GM12873 (cell line): ENCODE results near the gene SKOR1.

Experiments
- TF ChIP-seq, protein P1 (sequence below): IDR thresholded peaks from 2 replicates; pipeline ENCODE4 v1.5.1; 2012; ENCODE audit warnings: low read depth, mild to moderate bottlenecking, moderate library complexity, low read length, control low read depth; ENCODE audit not compliant: insufficient read depth; ENCODE audit errors: missing control alignments

Gene SKOR1

DNA sequence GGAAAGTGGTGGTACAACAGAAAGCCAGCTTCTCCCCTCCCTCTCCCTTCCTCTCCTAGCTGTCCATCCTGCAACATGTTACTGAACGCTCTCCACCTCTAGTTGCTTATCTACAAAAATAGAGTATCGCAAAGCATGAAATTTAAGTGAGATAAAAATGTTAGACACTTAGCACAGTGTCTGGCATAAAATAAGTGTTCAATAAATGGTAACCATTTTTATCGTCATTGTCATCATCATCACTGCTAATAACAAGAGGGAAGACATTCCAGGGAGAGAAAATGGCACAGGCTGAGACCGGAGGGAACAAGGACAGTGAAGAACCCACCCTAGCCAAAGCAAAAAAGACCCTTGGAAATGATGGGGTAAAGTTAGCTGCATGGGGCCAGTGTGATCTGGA is 38.7 kb upstream of the SKOR1 start:
- TF ChIP-seq, protein P1, sequence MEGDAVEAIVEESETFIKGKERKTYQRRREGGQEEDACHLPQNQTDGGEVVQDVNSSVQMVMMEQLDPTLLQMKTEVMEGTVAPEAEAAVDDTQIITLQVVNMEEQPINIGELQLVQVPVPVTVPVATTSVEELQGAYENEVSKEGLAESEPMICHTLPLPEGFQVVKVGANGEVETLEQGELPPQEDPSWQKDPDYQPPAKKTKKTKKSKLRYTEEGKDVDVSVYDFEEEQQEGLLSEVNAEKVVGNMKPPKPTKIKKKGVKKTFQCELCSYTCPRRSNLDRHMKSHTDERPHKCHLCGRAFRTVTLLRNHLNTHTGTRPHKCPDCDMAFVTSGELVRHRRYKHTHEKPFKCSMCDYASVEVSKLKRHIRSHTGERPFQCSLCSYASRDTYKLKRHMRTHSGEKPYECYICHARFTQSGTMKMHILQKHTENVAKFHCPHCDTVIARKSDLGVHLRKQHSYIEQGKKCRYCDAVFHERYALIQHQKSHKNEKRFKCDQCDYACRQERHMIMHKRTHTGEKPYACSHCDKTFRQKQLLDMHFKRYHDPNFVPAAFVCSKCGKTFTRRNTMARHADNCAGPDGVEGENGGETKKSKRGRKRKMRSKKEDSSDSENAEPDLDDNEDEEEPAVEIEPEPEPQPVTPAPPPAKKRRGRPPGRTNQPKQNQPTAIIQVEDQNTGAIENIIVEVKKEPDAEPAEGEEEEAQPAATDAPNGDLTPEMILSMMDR: no peak

DNA sequence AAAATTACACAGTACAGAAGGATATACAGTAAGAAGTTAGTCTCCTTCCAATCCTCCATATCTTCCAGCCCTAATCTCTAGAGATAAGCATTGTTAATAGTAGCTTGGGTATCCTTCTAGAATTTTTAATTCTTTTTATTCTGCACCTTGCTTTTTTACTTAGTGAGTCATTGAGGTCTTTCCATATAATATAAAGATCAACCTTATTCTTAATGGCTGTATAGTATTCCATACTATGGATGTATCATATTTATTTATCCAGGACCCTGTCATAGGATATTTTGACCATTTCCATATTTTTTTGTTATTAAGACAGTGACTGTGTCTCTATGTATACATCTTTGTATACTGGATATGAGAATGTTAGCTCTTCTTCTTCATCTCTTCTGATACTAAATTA is 36.3 kb upstream of the SKOR1 start:
- TF ChIP-seq, protein P1: no peak

DNA sequence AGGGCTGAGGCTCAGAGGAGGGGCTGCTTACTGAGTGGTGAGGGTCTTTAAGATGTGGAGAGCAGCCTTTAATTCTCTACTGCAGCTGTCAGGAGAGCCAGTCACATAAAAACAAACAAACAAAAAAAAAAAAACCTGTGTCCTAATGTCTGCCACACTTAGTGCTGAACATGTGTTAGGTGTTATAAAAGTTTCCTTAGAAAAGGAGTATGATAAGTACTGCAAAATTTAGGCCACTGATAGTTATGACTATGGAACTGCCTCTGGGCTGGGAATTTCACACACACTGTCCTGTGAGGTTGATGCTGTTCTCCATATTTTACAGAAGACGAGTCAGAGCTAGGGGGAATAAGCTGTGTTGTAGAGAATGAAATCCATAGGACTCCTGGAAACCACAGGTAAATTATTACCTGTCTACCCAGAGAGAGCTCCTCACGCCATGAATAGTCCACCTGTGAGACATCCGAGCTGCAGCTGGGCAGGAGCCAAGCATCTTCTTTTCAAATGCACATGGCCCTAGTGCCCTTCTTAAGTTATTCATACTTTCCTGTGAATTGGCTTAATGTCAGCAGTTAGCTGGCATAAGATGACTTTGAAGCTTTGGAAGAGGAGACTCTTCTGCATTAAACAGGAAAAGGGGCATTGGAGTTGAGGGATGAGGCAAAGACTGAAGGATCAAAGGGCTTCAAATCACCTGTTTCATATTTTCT is 34.5 kb upstream of the SKOR1 start:
- TF ChIP-seq, protein P1: no peak

DNA sequence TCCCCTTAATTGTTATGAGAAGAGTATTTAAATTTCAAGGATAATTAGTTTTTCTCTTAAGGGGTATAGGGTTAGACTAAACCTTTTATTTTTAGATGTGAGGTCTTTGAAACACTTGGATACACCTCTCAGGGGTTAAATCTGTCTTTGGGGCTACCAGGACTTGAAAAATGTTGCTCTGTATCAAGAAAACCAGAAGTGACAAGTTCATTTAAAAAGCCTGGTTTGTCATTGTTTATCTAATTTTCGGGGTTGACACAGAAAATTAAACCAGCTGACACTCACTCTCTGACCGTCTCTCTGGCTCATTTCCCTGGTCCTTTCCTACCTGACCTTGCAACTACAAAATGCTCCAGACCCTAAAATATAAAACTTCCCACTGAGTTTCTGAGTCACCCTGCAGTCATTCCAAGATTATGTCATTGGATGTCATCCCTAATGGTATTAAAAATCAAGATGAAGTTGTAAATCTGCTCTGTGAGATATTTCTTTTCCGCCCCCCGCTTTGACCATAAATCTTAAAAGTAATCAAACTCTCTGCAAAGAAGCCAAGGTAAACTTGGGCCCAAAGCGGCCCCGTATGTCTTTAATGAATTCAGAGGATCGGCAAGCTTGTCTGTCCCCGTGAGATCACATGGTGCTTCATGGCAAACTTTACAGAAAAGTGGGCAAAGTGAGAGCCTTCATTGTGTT is 32.9 kb upstream of the SKOR1 start:
- TF ChIP-seq, protein P1: no peak

DNA sequence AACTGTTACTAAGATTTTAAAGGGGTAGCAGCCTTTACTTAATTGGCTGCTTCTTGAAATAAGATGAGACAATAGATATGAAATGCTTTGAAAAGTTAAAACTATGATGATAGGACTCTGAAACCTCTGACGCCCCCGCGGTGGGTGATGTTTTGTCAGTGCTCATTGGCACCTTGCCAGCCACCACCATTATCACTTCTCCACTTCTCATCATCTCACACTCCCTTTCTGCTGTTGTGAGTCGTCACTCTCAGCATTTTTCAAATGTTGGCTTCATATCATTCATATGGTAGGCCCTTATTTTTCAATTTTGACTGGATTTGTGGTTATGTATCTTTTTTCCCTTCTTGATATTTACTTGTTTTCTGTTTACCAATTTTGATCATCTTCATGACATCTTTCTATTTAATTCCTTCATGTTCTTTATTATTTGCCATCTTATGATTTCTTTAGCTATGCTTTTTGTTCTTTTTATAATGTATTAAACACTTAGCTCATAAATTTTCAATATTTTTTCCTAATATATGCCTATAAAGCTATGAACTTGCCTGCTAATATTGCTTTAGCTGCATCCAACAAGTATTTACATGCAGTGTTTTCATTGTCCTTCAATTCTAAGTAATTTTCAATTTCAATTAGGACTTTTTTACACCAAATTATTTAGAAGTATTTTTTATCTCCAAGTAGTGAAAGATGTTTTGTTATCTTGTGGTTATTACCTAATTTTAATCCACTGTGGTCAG is 30.3 kb upstream of the SKOR1 start:
- TF ChIP-seq, protein P1: no peak

DNA sequence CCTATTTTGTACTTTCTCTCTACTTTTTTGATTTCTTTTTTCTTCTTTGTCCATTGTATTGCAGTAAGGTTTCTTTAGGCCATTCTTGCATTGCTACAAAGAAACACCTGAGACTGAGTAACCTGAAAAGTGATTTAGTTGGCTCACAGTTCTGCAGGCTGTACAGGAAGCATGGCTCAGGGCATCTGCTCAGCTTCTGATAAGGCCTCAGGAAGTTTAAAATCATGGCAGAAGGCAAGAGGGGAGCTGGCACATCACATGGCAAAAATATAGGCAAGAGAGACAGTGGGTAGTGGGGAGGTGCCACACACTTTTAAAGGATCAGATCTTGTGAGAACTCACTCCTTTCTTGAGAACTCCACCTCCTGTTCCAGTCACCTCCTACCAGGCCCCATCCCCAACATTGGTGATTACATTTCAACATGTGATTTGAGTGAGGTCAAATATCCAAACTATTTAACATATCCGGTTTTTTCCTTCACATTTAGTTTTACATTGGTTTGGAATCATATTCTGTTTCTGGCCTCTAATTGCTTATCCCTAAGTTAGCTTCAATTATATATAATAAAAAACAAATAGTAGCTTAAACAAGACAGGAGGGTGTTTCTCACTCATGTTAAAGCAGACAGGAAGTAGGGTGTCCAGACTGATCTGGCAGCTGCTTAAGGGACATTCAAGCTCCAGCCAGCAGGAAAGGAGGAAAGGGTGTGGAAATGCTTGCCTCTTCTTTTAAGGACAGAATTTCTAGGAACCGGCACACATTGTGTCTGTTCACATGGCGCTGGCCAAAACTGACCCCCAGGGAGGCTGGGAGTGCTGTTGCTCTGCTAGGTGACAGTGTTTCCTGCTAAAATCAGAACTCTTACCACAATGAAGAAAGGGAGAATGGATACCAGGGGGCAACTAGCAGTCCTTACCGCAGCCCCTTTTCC is 28.8 kb upstream of the SKOR1 start:
- TF ChIP-seq, protein P1: no peak
